NCI-H2171 (cell line): ENCODE data around the gene ZBED2.
"Not testable (repeated sequence)": the region's sequence is repeated elsewhere in the genome, so short reads cannot be mapped to it uniquely, and the experiment has no call there.

Source experiments
- DNase-seq: peaks from one replicate; lab custom pipeline; 2025; lab: John Stamatoyannopoulos, UW

Gene ZBED2

GRCh38 chr3:111571907-111572460 is 23.2 kb downstream of the ZBED2 start:
- no peak for DNase-seq

GRCh38 chr3:111571282-111571681 is 23.9 kb downstream of the ZBED2 start:
- DNase-seq, result no peak

- DNase-seq, result no peak
Measured at GRCh38 chr3:111570404-111571030, 24.6 kb downstream of the ZBED2 start.

- DNase-seq, result no peak
Measured at GRCh38 chr3:111568911-111569310, 26.2 kb downstream of the ZBED2 start.

GRCh38 chr3:111568355-111568754 is 26.8 kb downstream of the ZBED2 start:
- DNase-seq, result no peak

GRCh38 chr3:111566844-111567243 is 28.3 kb downstream of the ZBED2 start:
- DNase-seq, result no peak

GRCh38 chr3:111561902-111562301 is 33.2 kb downstream of the ZBED2 start:
- DNase-seq, result not testable (repeated sequence)

- no peak for DNase-seq
Measured at GRCh38 chr3:111548756-111549155, 46.4 kb downstream of the ZBED2 start.

GRCh38 chr3:111548092-111548491 is 47.1 kb downstream of the ZBED2 start:
- no peak for DNase-seq

GRCh38 chr3:111547631-111548030 is 47.5 kb downstream of the ZBED2 start:
- DNase-seq, result no peak

- no peak for DNase-seq
Measured at GRCh38 chr3:111545349-111545748, 49.8 kb downstream of the ZBED2 start.
